Heart left ventricle (tissue), 16 donors: Measurements from ENCODE around the gene RNU1-3. TPM values are rescaled to one million over a fixed set of nuclear protein-coding genes. Genes with fewer than 3 reads are reported as not detected.
"Not testable (repeated sequence)": the region's sequence is repeated elsewhere in the genome, so short reads cannot be mapped to it uniquely, and the experiment has no call there.

Experiments
- ATAC-seq, 4 donors: fragments of 200-7000 bp; cut with Tn5 transposase; one replicate each; pipeline ENCODE4 v1.9.1; 2020 to 2022; ENCODE audit warnings: moderate library complexity in 4 of 4, mild to moderate bottlenecking in 3 of 4, moderate number of reproducible peaks in 1 of 4
- DNase-seq, 5 donors: peaks; one replicate each; pipeline ENCODE4 v3.0.0-alpha.2; 2020
- H3K27ac ChIP-seq, 12 donors: fragments of 200-600 bp; sonication (generic) in 4 of 12; one replicate each; pipeline versions ENCODE4 v1.5.0 to v1.8.0; 2016 to 2022; ENCODE audit warnings: mild to moderate bottlenecking in 2 of 12
- H3K27me3 ChIP-seq, 9 donors: fragments of 200-600 bp; sonication (generic) in 2 of 9; one replicate each; pipeline versions ENCODE4 v1.5.1 to v1.8.0; 2016 to 2022; ENCODE audit warnings: mild to moderate bottlenecking in 3 of 9
- H3K36me3 ChIP-seq, 9 donors: fragments of 200-600 bp; sonication (generic) in 2 of 9; one replicate each; pipeline versions ENCODE4 v1.5.0 to v1.8.0; 2018 to 2022; ENCODE audit warnings: mild to moderate bottlenecking in 2 of 9
- H3K4me1 ChIP-seq, 12 donors: fragments of 200-600 bp; sonication (generic) in 4 of 12; one replicate each; pipeline versions ENCODE4 v1.5.0 to v1.8.0; 2016 to 2022; ENCODE audit warnings: mild to moderate bottlenecking in 3 of 12
- H3K4me3 ChIP-seq, 12 donors: fragments of 200-600 bp; sonication (generic) in 4 of 12; one replicate each; pipeline versions ENCODE4 v1.5.0 to v1.8.0; 2017 to 2022; ENCODE audit warnings: mild to moderate bottlenecking in 9 of 12, moderate library complexity in 4 of 12
- H3K9me3 ChIP-seq, 12 donors: fragments of 200-600 bp; sonication (generic) in 4 of 12; one replicate each; pipeline versions ENCODE4 v1.5.0 to v1.8.0; 2016 to 2022; ENCODE audit warnings: mild to moderate bottlenecking in 1 of 12
- WGBS, 4 donors: extraction: QIAGEN DNeasy Blood & Tissue Kit in 2 of 4; methylation state at CpG; one replicate each; pipeline versions ENCODE4 v1.1.5 to v1.1.7; 2013 to 2018; 5-methylcytosine and 5-hydroxymethylcytosine counted together
- intact Hi-C, 10 donors: fragments of 100-400 bp; cut with DNase I; formaldehyde crosslinking; loops; one replicate each; pipeline versions ENCODE4 v1.11.1 to v1.14.2; 2022
- polyA plus RNA-seq, 2 donors: library from polyadenylated mRNA; stranded (reverse); fragments of 200-250 nt; gene quantifications; one replicate each; pipeline ENCODE4 v1.2.3, GENCODE V29; 2013
- total RNA-seq, 9 donors: library from RNA; depleted of rRNA in 2 of 9; stranded (reverse); fragments of >200 nt in 2 of 9; fragmentation: NEBNext Ultra II Directional in 3 of 9; extraction: Animal tissue kit (Norgen Biotek cat#: 25700) in 3 of 9; gene quantifications; one replicate each; pipeline versions ENCODE4 v1.1.0 to v1.2.4, GENCODE V29; 2016 to 2023
- donor health status: ischemic (EF 13 %, LVEDD 7.1; RV severe dilation, severe dysfunction).
- donor health status: healthy with polysubstance abuse.
- donor health status: DM: no; HTN: yes; CAD: no.
- donor health status: DM: no; HTN: no; CAD: no.
- donor health status: ischemic (EF 25% LVEDD 6.9; RV normal size, moderate dysfunction).
- donor health status: ischemic (EF 25% LVEDD 5.7; RV mildly dilated, moderate dysfunction).
- donor health status: healthy.
- donor health status: DM: yes; HTN: yes; CAD: no.
- donor health status: ischemic (EF 35%, LVEDD 5.7; RV mildly dilated, moderate dysfunction).
- donor health status: nonischemic (EF 11% LVEDD 7.7; RV severe dilation, severe dysfunction).
- donor health status: DM: yes; HTN: yes; CAD: no.
- donor health status: PGD.
- donor health status: ischemic (EF 29% LVEDD 5.4; RV normal size, mild dysfunction).
- donor health status: nonischemic (EF 23%, LVEDD 6.1; RV moderate dilation, normal function).

RNU1-3 gene
- total and polyA plus RNA-seq, 11 donors: 364 to 3,776 (median 2,470) TPM; not detected in 4

DNA sequence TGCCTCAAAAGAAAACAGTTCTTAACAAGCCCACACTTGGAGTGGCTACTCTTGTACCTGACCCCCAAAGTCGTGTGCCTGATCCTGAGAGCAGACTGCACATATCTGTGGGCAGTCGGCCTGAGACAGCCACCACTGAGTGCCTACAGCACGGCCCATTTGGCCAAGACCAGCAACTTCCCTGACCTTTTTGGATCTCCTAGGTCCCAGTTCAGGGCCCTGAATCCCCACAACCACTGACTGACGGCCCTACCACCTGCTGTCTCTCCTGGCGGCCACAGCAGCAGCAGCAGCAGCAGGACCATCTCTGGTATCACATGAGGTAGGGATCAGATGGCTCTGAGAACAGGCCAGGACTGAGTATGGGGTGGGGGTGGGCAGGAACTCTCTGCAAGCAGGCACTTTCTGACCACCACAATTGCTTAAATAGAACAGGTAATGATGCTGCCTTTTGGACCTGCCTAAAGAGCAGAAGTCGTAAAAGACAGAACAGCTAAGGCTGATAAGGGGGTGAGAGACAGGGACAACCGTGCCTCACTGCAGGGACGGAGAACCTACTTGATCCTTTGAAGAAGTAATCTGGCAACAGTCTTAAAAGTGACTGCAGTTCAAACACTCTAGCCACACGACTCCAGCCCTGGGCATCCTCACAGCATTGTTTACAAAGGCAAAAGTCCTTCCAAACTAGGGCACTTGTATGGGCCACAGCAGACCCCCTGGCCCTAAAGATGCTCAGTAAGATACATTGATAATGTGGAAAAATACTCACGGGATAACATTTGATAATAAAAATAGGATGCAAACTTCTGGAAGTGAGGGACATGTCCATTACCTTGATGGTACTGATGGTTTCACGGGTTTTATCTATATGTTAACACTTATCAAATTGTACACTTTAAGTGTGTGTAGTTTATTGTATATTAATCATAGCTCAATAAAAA lies 27.4 kb downstream of the RNU1-3 start:
- not testable (repeated sequence) for H3K9me3 ChIP-seq, H3K27ac ChIP-seq, H3K27me3 ChIP-seq, H3K4me3 ChIP-seq
- intact Hi-C loops: loop anchor here in 1 of 10 donors (10.0 kb wide), 1 partner anchor 85 kb away; no protein-coding TSS in a partner anchor
- H3K36me3 ChIP-seq: peaks cover 0 to 30% (median 7%) of the 10 kb centered on the region in 9 donors
- H3K4me1 ChIP-seq: peaks cover 4 to 38% (median 20%) of the 10 kb centered on the region in 12 donors
- peak in 4 of 5 donors; percentile 6 to 25 (median 16) for DNase-seq
- ATAC-seq: peak in 1 of 4 donors; percentile 1
- 70 to 73% (median 71%) methylated on average over 11 of the region's 11 CpGs for WGBS, 4 donors

DNA sequence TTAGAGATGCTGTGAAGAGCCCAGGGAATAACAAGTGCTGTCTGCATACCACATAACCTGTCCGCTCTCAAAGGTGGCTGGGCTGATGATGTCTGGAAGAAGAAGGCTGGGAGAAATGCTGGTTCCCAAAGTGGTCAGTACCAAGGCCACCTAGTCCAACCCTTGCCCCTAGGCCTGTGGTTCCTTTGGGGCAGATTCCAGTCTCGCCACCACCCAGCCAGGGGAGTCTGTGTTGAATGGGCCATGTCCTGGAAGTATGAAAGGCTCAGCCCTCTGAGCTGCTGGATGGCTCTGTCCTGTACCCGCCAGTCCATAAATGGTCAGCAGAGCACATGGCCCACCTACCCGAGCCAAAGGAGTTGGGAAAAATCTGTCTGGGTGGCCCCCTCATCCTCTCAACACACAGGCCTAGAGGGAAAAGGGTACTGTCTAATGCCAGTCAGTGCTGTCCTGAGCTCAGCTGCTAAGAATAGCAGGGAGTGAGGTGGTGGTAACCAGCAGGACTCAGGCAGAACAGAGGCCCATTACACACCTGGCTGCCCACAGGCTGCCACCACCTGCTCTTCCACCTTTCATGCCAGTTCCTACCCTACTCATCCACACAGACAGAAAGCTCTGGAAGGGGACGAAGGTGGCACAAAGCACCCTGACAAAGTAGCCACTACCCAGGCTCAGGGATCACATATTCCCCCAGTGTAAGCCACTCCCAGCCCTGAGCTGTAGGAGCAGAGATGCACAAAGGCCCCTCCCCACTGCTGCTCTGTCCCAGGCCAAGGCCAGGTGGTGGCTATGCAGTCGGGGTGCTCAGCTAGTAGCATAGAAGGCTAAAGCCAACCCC lies 28.6 kb downstream of the RNU1-3 start:
- intact Hi-C loops: loop anchor here in 1 of 10 donors (10.0 kb wide), 1 partner anchor 87 kb away; no protein-coding TSS in a partner anchor
- peak; percentile 65 to 85 (median 74) for ATAC-seq
- WGBS, 4 donors: 81 to 91% (median 88%) methylated on average over 6 of the region's 6 CpGs

DNA sequence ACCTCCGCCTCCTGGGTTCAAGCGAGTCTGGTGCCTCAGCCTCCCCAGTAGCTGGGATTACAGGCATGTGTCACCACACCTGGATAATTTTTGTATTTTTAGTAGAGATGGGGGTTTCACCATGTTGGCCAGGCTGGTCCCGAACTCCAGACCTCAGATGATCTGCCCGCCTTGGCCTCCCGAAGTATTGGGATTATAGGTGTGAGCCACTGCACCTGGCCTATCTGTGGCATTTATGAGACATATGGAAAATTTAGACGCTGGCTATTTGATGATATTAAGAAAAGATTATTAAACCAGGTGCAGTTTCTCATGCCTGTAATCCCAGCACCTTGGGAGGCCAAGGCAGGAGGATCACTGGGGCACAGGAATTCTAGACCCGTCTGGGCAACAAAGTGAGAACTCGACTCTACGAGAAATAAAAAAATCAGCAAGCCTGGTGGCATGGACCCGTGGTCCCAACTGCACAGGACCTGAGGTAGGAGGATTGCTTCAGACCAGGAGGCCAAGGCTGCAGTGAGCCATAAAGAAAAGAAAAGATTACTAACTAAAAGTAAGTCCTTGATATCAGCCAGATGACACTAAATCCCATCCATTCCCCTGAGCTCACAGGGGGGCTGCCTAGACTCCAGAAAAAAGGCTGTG lies 30.1 kb downstream of the RNU1-3 start:
- not testable (repeated sequence) for H3K27ac ChIP-seq, H3K9me3 ChIP-seq, ATAC-seq, H3K4me3 ChIP-seq, H3K27me3 ChIP-seq
- 86 to 92% (median 90%) methylated on average over 10 of the region's 10 CpGs for WGBS, 4 donors
- peak in 4 of 5 donors; percentile 6 to 24 (median 16) for DNase-seq
- H3K4me1 ChIP-seq: peaks cover 0 to 12% (median 0%) of the 10 kb centered on the region in 12 donors
- intact Hi-C loops: loop anchor here in 1 of 10 donors (10.0 kb wide), 1 partner anchor 88 kb away; no protein-coding TSS in a partner anchor
- peaks cover 5 to 53% (median 33%) of the 10 kb centered on the region in 9 donors for H3K36me3 ChIP-seq

More for the DNA sequence above, 28.6 kb downstream of the RNU1-3 start:
- Histone ChIP-seq H3K4me1 (peaks cover 2 to 26% (median 11%) of the 10 kb centered on the region in 12 donors), H3K36me3 (peaks cover under 1 to 42% (median 18%) of the 10 kb centered on the region in 9 donors)
- peak in 4 of 5 donors; percentile 7 to 30 (median 19) for DNase-seq
- not testable (repeated sequence) for H3K27me3 ChIP-seq, H3K27ac ChIP-seq, H3K9me3 ChIP-seq, H3K4me3 ChIP-seq

DNA sequence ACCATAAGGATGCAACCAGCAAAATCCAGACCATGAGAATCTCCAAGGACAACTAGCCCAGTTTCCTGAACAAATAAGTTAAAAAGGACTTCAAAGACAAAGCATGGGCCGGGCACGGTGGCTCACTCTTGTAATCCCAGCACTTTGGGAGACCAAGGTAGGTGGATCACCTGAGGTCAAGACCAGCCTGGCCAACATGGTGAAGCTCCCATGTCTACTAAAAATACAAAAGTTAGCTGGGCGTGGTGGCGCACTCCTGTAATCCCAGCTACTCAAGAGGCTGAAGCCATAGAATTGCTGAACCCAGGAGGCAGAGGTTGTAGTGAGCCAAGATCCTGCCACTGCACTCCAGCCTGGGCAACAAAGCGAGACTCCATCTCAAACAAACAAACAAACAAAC lies 30.8 kb downstream of the RNU1-3 start:
- intact Hi-C loops: loop anchor here in 1 of 10 donors (10.0 kb wide), 1 partner anchor 89 kb away; no protein-coding TSS in a partner anchor
- Histone ChIP-seq H3K36me3 (peaks cover 5 to 54% (median 40%) of the 10 kb centered on the region in 9 donors), H3K4me1 (peaks cover 0 to 12% (median 0%) of the 10 kb centered on the region in 12 donors)
- H3K9me3 ChIP-seq, ATAC-seq, H3K27me3 ChIP-seq, H3K27ac ChIP-seq, H3K4me3 ChIP-seq: not testable (repeated sequence)
- WGBS, 4 donors: 95 to 98% (median 96%) methylated on average over 5 of the region's 5 CpGs
- peak in 4 of 5 donors; percentile 4 to 63 (median 16) for DNase-seq

DNA sequence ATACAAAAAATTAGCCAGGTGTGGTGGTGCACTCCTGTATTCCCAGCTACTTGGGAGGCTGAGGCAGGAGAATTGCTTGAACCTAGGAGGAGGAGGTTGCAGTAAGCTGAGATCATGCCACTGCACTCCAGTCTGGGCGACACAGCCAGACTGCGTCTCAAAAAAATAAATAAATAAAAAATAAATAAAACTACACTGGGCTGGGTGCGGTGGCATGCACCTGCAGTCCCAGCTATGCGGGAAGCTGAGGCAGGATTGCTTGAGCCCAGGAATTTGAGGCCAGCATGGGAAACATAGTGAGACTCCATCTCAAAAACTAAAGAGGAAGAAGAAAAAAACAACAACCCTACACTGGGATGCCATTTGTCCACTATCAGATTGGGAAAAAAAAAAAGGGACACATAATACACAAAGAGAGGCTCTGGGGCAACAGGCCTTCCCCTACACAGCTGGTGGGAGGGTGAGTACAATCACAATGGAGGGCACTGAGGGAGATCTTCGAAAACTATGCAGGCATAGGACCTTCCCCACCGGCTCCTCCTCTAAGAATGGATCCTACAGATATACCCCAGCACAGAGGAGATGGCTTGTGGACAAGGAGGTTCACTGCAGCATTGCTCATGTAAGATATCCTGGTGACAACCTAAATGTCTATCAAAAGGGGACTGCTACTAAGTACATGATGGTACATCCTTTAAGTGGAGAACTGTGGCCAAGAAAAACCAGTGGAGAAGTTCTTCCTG lies 33.0 kb downstream of the RNU1-3 start:
- H3K9me3 ChIP-seq, H3K4me1 ChIP-seq, H3K4me3 ChIP-seq, ATAC-seq, H3K27ac ChIP-seq, H3K27me3 ChIP-seq: not testable (repeated sequence)
- intact Hi-C loops: loop anchor here in 1 of 10 donors (2.0 to 10.0 kb wide), 2 partner anchors 15 to 91 kb away; no protein-coding TSS in a partner anchor
- 94 to 97% (median 95%) methylated on average over 6 of the region's 6 CpGs for WGBS, 4 donors
- DNase-seq: peak in 3 of 5 donors; percentile 10 to 15 (median 11)
- H3K36me3 ChIP-seq: peaks cover 5 to 71% (median 63%) of the 10 kb centered on the region in 9 donors

GRCh38 chr1:16632044-16632850 lies 34.5 kb downstream of the RNU1-3 start:
- H3K27ac ChIP-seq, H3K27me3 ChIP-seq, H3K9me3 ChIP-seq, ATAC-seq, H3K4me3 ChIP-seq, H3K4me1 ChIP-seq: not testable (repeated sequence)
- WGBS, 4 donors: 90 to 96% (median 93%) methylated on average over 14 of the region's 14 CpGs
- peak in 4 of 5 donors; percentile 16 to 67 (median 20) for DNase-seq
- intact Hi-C loops: loop anchor here in 1 of 10 donors (2.0 to 10.0 kb wide), 2 partner anchors 13 to 93 kb away; no protein-coding TSS in a partner anchor
- H3K36me3 ChIP-seq: peaks cover 5 to 85% (median 76%) of the 10 kb centered on the region in 9 donors
